Activated CD8-positive, alpha-beta T cell treated with anti-CD3 and anti-CD28 coated beads for 36 hours (primary cell): ENCODE measurements around the gene ADGRG1. TPM values are rescaled to one million over a fixed set of nuclear protein-coding genes. Genes with fewer than 3 reads are reported as not detected.

ENCODE experiments used
- ATAC-seq: fragments of 200-7000 bp; cut with Tn5 transposase; one replicate; pipeline ENCODE4 v1.10.0; 2021; ENCODE audit warnings: mild to moderate bottlenecking, moderate library complexity
- CTCF ChIA-PET: fragments of 350-600 bp; sonication (Branson Sonifier 250); formaldehyde crosslinking; loops from one replicate; lab custom pipeline; 2021; ENCODE audit warnings: antibody characterized with exemption; lab: Charles Lee
- POLR2A ChIA-PET: fragments of 350-600 bp; sonication (Branson Sonifier 250); formaldehyde crosslinking; loops from one replicate; lab custom pipeline; 2021; ENCODE audit warnings: antibody characterized with exemption; lab: Charles Lee
- DNase-seq: peaks from one replicate; pipeline ENCODE4 v3.0.0-alpha.2; 2020
- H3K27ac Mint-ChIP-seq: one replicate; pipeline ENCODE4 v1.8.0; 2021; ENCODE audit warnings: mild to moderate bottlenecking, mixed read lengths
- H3K27me3 Mint-ChIP-seq: one replicate; pipeline ENCODE4 v1.8.0; 2021; ENCODE audit warnings: mixed read lengths
- H3K36me3 Mint-ChIP-seq: one replicate; pipeline ENCODE4 v1.8.0; 2021; ENCODE audit warnings: low read depth, mixed read lengths
- H3K4me1 Mint-ChIP-seq: one replicate; pipeline ENCODE4 v1.8.0; 2021; ENCODE audit warnings: low read depth, mixed read lengths
- H3K4me3 Mint-ChIP-seq: one replicate; pipeline ENCODE4 v1.8.0; 2021; ENCODE audit warnings: mild to moderate bottlenecking, moderate library complexity, mixed read lengths
- H3K9me3 Mint-ChIP-seq: one replicate; pipeline ENCODE4 v1.8.0; 2021; ENCODE audit warnings: mixed read lengths
- CTCF ChIP-seq: fragments of 200-600 bp; IDR thresholded peaks from one replicate; pipeline ENCODE4 v1.8.0; 2022; ENCODE audit warnings: antibody characterized with exemption, mild to moderate bottlenecking
- intact Hi-C: fragments of 100-400 bp; cut with micrococcal nuclease; formaldehyde crosslinking; loops from one replicate; pipeline ENCODE4 v1.10.0; 2022
- total RNA-seq, 2 experiments: library from RNA; stranded (reverse); gene quantifications; one replicate each; pipeline ENCODE4 v1.2.3, GENCODE V29; 2021

The ADGRG1 gene
- total RNA-seq, 2 experiments from 2014 or later: 4.9 to 8.5 TPM

DNA sequence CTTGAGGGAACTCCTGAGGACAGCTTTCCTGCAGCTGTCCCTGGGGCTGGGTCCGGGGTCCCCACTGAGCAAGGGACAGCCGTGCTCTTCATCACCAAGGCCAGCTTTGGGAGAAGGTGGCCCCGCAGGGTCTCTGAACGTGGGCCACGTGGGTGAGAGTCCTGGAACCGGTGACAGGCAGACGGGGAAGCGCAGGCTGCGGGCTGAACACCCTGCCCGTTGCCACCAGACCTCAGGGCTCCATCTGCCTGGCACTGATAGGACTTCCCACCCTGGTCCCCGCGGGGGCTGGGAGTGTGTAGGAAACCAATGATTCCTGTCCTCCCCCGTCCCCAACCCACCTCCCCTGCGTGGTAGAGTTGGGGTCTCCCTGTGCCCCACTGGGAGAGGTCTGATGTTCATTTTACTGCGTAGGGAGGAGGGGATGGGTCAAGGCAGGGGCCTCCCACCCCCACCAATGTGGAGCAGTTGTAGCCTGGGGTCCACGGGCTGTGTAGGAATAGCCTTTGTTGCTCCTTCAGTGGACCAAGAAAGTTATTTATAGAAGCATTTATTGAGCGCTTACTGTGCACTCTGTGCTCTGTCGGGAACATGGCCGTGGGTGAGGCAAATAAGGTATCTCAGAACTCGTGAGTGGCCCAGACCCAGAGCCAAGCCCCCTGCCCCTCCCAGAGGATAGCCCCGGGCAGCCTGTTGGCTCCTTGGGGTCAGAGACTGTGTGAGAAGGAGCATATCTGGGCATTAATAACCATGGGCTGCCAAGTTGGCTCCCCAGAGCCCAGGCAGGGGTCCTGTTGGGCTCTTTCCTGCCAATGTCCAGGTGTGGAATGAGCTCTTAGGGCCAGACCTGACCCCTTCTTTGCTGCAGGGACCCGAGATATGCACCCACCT, 1.3 kb downstream of the ADGRG1 start:
- CTCF ChIA-PET: interaction anchor here (0.9 to 2.7 kb wide), 3 partner anchors 12 to 53 kb away, joined by 5 to 14 read pairs (median 7); no protein-coding TSS in a partner anchor
- DNase-seq: no peak
- no peaks in the 10 kb centered on the region for H3K9me3 Mint-ChIP-seq

GRCh38 chr16:57630407-57630797, 2.0 kb downstream of the ADGRG1 start:
- DNase-seq (no peak), ATAC-seq (no peak)
- Mint-ChIP-seq H3K36me3 (no peaks in the 10 kb centered on the region), H3K27ac (no peak overlapping the region), H3K4me3 (no peak overlapping the region), H3K27me3 (peaks cover 9% of the 10 kb centered on the region), H3K4me1 (peaks cover 14% of the 10 kb centered on the region), H3K9me3 (no peaks in the 10 kb centered on the region)
- POLR2A ChIA-PET: no interaction called here
- TF ChIP-seq CTCF: no peak
- intact Hi-C loops: no loop called here
- CTCF ChIA-PET: interaction anchor here (0.9 to 2.7 kb wide), 3 partner anchors 11 to 53 kb away, joined by 5 to 14 read pairs (median 7); no protein-coding TSS in a partner anchor

More for the DNA sequence above, 1.3 kb downstream of the ADGRG1 start:
- ATAC-seq: no peak
- POLR2A ChIA-PET: interaction anchor here (1.0 kb wide), 1 partner anchor 10 kb away, joined by 3 read pairs; no protein-coding TSS in a partner anchor
- intact Hi-C loops: no loop called here
- Mint-ChIP-seq H3K4me3 (no peak overlapping the region), H3K27me3 (peaks cover 9% of the 10 kb centered on the region), H3K4me1 (peaks cover 14% of the 10 kb centered on the region), H3K27ac (no peak overlapping the region), H3K36me3 (no peaks in the 10 kb centered on the region)
- no peak for TF ChIP-seq CTCF

DNA sequence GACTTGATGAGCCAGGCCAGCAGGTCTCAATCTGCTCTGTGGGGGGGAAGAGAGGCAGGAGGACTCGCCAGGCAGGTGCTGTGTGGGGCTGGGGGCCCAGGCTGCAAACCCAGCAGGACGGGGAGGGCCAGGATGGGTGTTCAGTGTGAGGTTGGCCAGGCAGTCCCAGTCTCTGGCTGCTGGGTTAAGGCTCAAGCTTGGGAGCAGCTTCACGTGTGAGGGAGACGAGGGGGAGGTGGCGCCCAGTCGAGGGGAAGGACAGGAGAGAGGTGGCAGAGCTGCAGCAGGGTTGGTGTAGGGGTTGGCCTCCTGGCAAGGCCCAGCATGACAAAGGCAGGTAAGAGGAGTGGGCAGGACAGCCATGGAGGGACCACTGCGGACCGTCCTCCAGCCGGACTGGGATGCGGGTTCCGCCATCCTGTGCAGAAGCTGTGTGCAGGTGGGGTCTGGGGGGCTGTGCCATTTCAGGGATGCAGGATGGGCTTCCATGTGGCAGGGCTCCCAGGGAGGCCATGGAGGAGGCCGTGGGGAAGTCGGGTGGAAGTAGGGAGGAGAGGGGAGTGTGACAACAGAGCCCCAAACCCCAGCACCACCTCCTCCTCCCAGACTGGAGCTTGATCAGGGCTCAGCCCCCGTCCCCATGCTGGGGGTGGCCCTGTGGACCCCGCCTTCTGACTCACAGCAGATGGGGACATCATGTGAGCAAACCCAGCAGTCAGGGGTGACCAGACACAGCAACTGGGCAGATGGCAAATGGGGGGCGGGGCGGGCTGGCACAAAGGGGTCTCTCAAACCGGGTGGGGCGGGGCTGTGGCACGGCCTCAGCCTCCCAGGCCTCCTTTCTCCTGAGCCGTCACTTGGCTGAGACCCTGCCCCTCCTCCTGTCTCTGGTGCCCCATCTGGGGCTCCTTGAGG, 2.8 kb downstream of the ADGRG1 start:
- ATAC-seq (no peak), DNase-seq (no peak)
- Mint-ChIP-seq H3K27me3 (peaks cover 9% of the 10 kb centered on the region), H3K27ac (no peak overlapping the region), H3K36me3 (no peaks in the 10 kb centered on the region), H3K4me3 (no peak overlapping the region), H3K9me3 (no peaks in the 10 kb centered on the region), H3K4me1 (peaks cover 14% of the 10 kb centered on the region)
- intact Hi-C loops: no loop called here
- no peak for TF ChIP-seq CTCF
- CTCF ChIA-PET: interaction anchor here (0.9 to 2.7 kb wide), 3 partner anchors 10 to 54 kb away, joined by 5 to 14 read pairs (median 7); no protein-coding TSS in a partner anchor
- POLR2A ChIA-PET: no interaction called here

GRCh38 chr16:57632568-57632967, 4.1 kb downstream of the ADGRG1 start:
- Mint-ChIP-seq H3K27me3 (peaks cover 9% of the 10 kb centered on the region), H3K4me1 (peaks cover 14% of the 10 kb centered on the region), H3K27ac (no peak overlapping the region), H3K4me3 (no peak overlapping the region), H3K36me3 (no peaks in the 10 kb centered on the region), H3K9me3 (no peaks in the 10 kb centered on the region)
- DNase-seq: no peak
- ATAC-seq: no peak
- CTCF ChIA-PET: interaction anchor here (0.8 to 8.4 kb wide), 4 partner anchors 16 to 104 kb away, joined by 3 to 74 read pairs (median 3); no protein-coding TSS in a partner anchor
- TF ChIP-seq CTCF: no peak
- intact Hi-C loops: no loop called here
- POLR2A ChIA-PET: interaction anchor here (0.8 kb wide), 1 partner anchor 22 kb away, joined by 3 read pairs; no protein-coding TSS in a partner anchor
